Neural progenitor cell (in vitro differentiated cells): ENCODE measurements around the gene ATOH8. TPM values are rescaled to one million over a fixed set of nuclear protein-coding genes. Genes with fewer than 3 reads are reported as not detected.

ENCODE experiments used
- DNase-seq: peaks from one replicate; pipeline ENCODE4 v3.0.0-alpha.2; 2016; ENCODE audit warnings: low spot score
- H2AFZ ChIP-seq: fragments of 200-600 bp; sonication (generic); replicated peaks from 2 replicates; pipeline ENCODE4 v1.6.1; 2016; ENCODE audit warnings: antibody characterized with exemption
- H3F3A ChIP-seq: fragments of 200-600 bp; sonication (generic); 2 replicates; pipeline ENCODE4 v1.6.1; 2016; ENCODE audit warnings: antibody characterized with exemption, low read depth
- H3K27ac ChIP-seq: fragments of 200-600 bp; sonication (generic); 2 replicates; pipeline ENCODE4 v1.5.1; 2016; ENCODE audit warnings: mild to moderate bottlenecking
- H3K27me3 ChIP-seq: fragments of 200-600 bp; sonication (generic); 2 replicates; pipeline ENCODE4 v1.6.1; 2016; ENCODE audit warnings: mild to moderate bottlenecking, moderate library complexity
- H3K36me3 ChIP-seq: fragments of 200-600 bp; sonication (generic); 2 replicates; pipeline ENCODE4 v1.5.1; 2016
- H3K4me1 ChIP-seq: fragments of 200-600 bp; sonication (generic); 2 replicates; pipeline ENCODE4 v1.6.1; 2016; ENCODE audit warnings: mixed run types
- H3K4me2 ChIP-seq: fragments of 200-600 bp; sonication (generic); 2 replicates; pipeline ENCODE4 v1.6.1; 2016
- H3K4me3 ChIP-seq: fragments of 200-600 bp; sonication (generic); 2 replicates; pipeline ENCODE4 v1.5.1; 2016
- H3K79me2 ChIP-seq: fragments of 200-600 bp; sonication (generic); 2 replicates; pipeline ENCODE4 v1.6.1; 2016; ENCODE audit warnings: low read depth
- H3K9ac ChIP-seq: fragments of 200-600 bp; sonication (generic); 2 replicates; pipeline ENCODE4 v1.6.1; 2016
- H3K9me3 ChIP-seq: fragments of 200-600 bp; sonication (generic); 2 replicates; pipeline ENCODE4 v1.5.1; 2016; ENCODE audit warnings: low read depth
- H4K20me1 ChIP-seq: fragments of 200-600 bp; sonication (generic); 2 replicates; pipeline ENCODE4 v1.6.1; 2016; ENCODE audit warnings: low read depth
- H3K27ac Mint-ChIP-seq: 3 replicates; pipeline ENCODE4 v1.8.0; 2021; ENCODE audit warnings: mixed read lengths
- H3K27me3 Mint-ChIP-seq: 2 replicates; pipeline ENCODE4 v1.8.0; 2022; ENCODE audit warnings: low read depth, mild to moderate bottlenecking, inconsistent platforms, moderate library complexity, mixed read lengths; ENCODE audit not compliant: insufficient read depth
- H3K36me3 Mint-ChIP-seq: 3 replicates; pipeline ENCODE4 v1.8.0; 2021; ENCODE audit warnings: mixed read lengths
- H3K4me1 Mint-ChIP-seq: 3 replicates; pipeline ENCODE4 v1.8.0; 2021; ENCODE audit warnings: mixed read lengths
- H3K4me3 Mint-ChIP-seq: 3 replicates; pipeline ENCODE4 v1.8.0; 2021; ENCODE audit warnings: mild to moderate bottlenecking, moderate library complexity, mixed read lengths
- H3K9me3 Mint-ChIP-seq: 3 replicates; pipeline ENCODE4 v1.8.0; 2020; ENCODE audit warnings: mixed read lengths
- EZH2 ChIP-seq: fragments of 200-600 bp; sonication (generic); IDR thresholded peaks from 2 replicates; pipeline ENCODE4 v1.6.1; 2017; ENCODE audit warnings: antibody characterized with exemption, mild to moderate bottlenecking, moderate library complexity
- EZH2phosphoT487 ChIP-seq: fragments of 200-600 bp; sonication (generic); IDR thresholded peaks from 2 replicates; pipeline ENCODE4 v1.6.1; 2017; ENCODE audit warnings: antibody characterized with exemption
- total RNA-seq: library from RNA; depleted of rRNA; stranded (reverse); fragments of >200 nt; gene quantifications from 2 replicates; pipeline ENCODE4 v1.2.3, GENCODE V29; 2015; ENCODE audit warnings: low replicate concordance
- TF ChIP-seq, protein P1 (sequence below): fragments of 200-600 bp; sonication (generic); IDR thresholded peaks from 2 replicates; pipeline ENCODE4 v1.5.1; 2017; ENCODE audit warnings: antibody characterized with exemption, mild to moderate bottlenecking

Gene ATOH8
- total RNA-seq, 1 donor from 2014 or later, result not detected

DNA sequence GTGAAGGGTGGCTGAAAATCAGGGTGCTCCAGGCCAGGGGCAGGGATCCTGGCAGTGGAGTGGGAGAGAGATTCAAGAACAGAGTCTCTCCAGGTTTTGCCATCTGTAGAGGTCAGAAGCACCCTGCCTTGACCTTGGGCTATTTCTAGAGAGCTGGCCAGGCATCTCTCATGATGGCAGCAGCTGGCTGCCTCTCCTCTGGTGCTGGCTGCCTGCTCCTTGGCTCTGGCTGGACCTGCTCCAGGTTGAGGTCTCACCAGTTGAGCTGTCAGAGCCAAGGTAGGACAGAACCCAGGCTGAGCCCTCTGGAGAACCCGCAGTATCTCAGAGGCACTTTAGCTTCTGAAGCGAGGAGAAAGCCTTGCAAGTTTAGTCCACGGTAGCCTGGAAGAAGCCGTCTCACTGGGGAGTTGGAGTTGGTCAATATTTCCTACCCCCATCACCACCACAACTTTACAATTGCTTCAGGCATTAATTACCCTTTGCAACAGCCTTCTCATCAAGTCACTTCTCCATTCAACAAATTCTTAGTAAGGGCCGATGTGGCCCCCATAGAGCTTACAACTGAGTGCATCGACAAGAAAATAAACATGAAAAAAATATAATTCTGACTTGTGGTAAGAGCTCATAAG lies 34.1 kb upstream of the ATOH8 start:
- Mint-ChIP-seq H3K36me3 (no peaks in the 10 kb centered on the region), H3K4me3 (no peak overlapping the region), H3K9me3 (peaks cover 9% of the 10 kb centered on the region), H3K27me3 (peaks cover 11% of the 10 kb centered on the region), H3K27ac (no peak overlapping the region), H3K4me1 (peaks cover 24% of the 10 kb centered on the region)
- Histone ChIP-seq H3K9me3 (no peaks in the 10 kb centered on the region), H3K79me2 (no peaks in the 10 kb centered on the region), H3K27ac (no peak overlapping the region), H2AFZ (no peak overlapping the region), H3K4me2 (no peak overlapping the region), H3F3A (peaks cover 4% of the 10 kb centered on the region), H3K27me3 (peaks cover 5% of the 10 kb centered on the region), H3K4me1 (peaks cover 22% of the 10 kb centered on the region), H4K20me1 (no peaks in the 10 kb centered on the region), H3K36me3 (no peaks in the 10 kb centered on the region), H3K9ac (no peak overlapping the region), H3K4me3 (no peak overlapping the region)
- DNase-seq, result no peak
- TF ChIP-seq EZH2, result no peak
- TF ChIP-seq, protein P1, sequence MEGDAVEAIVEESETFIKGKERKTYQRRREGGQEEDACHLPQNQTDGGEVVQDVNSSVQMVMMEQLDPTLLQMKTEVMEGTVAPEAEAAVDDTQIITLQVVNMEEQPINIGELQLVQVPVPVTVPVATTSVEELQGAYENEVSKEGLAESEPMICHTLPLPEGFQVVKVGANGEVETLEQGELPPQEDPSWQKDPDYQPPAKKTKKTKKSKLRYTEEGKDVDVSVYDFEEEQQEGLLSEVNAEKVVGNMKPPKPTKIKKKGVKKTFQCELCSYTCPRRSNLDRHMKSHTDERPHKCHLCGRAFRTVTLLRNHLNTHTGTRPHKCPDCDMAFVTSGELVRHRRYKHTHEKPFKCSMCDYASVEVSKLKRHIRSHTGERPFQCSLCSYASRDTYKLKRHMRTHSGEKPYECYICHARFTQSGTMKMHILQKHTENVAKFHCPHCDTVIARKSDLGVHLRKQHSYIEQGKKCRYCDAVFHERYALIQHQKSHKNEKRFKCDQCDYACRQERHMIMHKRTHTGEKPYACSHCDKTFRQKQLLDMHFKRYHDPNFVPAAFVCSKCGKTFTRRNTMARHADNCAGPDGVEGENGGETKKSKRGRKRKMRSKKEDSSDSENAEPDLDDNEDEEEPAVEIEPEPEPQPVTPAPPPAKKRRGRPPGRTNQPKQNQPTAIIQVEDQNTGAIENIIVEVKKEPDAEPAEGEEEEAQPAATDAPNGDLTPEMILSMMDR, result no peak
- TF ChIP-seq EZH2phosphoT487, result no peak

DNA sequence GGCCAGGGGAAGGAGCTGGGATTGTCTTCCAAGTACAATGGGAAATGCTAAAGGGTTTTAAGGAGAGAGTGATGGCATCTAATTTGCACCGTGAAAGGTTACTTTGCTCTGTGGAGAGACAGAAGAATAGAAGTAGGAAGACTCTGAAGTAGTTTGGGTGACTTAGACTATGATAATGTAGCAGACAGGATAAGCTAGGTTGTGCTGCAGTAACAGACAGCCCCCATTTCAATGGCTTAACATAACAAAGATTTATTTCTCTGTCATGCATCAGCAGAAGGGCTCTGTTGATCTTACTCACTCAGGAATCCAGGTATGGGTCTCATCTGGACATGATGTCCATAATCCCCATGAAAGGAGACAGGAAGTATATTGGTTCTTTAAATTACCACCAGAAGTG lies 33.3 kb upstream of the ATOH8 start:
- peaks cover 13% of the 10 kb centered on the region for H3K27me3 ChIP-seq
- H3F3A ChIP-seq, result peaks cover 4% of the 10 kb centered on the region
- H4K20me1 ChIP-seq, result no peaks in the 10 kb centered on the region
- no peaks in the 10 kb centered on the region for H3K9me3 ChIP-seq
- H3K27ac Mint-ChIP-seq, result no peak overlapping the region
- peaks cover 12% of the 10 kb centered on the region for H3K27me3 Mint-ChIP-seq
- H3K27ac ChIP-seq, result no peak overlapping the region
- H3K36me3 Mint-ChIP-seq, result no peaks in the 10 kb centered on the region
- H3K4me2 ChIP-seq, result no peak overlapping the region
- no peak overlapping the region for H3K4me3 ChIP-seq
- H3K9me3 Mint-ChIP-seq, result peaks cover 9% of the 10 kb centered on the region
- no peaks in the 10 kb centered on the region for H3K36me3 ChIP-seq
- H3K4me1 ChIP-seq, result peaks cover 22% of the 10 kb centered on the region
- H3K9ac ChIP-seq, result no peak overlapping the region
- no peaks in the 10 kb centered on the region for H3K79me2 ChIP-seq
- no peak for DNase-seq
- no peak overlapping the region for H3K4me3 Mint-ChIP-seq
- peaks cover 27% of the 10 kb centered on the region for H3K4me1 Mint-ChIP-seq
- no peak overlapping the region for H2AFZ ChIP-seq
- TF ChIP-seq EZH2phosphoT487, result no peak
- no peak for TF ChIP-seq EZH2
- TF ChIP-seq, protein P1, result no peak

DNA sequence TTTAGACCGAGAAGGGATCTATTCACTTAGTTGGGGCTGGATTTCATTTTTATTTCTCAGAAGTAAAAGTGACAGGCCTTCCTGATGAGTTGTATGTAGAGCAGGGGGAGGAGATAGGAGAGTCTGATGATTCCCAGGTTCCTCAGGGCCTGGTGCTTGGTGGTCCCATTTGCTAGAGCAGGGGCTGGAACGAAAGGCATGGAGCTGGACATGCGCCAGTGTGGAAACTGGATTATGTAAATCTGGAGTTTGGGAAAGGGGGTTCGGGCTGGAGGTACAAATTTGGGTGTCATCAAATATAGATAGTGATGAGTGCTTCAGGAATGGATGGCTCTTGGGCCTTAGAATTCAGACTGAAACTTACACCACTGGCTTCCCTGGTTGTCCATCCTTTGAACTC lies 32.1 kb upstream of the ATOH8 start:
- peaks cover 9% of the 10 kb centered on the region for H3K9me3 Mint-ChIP-seq

More for the DNA sequence above, 32.1 kb upstream of the ATOH8 start:
- H3K27me3 Mint-ChIP-seq, result peaks cover 10% of the 10 kb centered on the region
- Histone ChIP-seq H3K9ac (no peak overlapping the region), H3F3A (peaks cover 4% of the 10 kb centered on the region), H3K4me3 (no peak overlapping the region), H4K20me1 (no peaks in the 10 kb centered on the region), H3K27ac (no peak overlapping the region), H3K79me2 (no peaks in the 10 kb centered on the region), H3K4me1 (peaks cover 13% of the 10 kb centered on the region), H2AFZ (no peak overlapping the region), H3K4me2 (no peak overlapping the region), H3K27me3 (peaks cover 19% of the 10 kb centered on the region), H3K36me3 (no peaks in the 10 kb centered on the region), H3K9me3 (no peaks in the 10 kb centered on the region)
- H3K36me3 Mint-ChIP-seq, result no peaks in the 10 kb centered on the region
- H3K4me1 Mint-ChIP-seq, result peaks cover 18% of the 10 kb centered on the region
- no peak for TF ChIP-seq EZH2
- TF ChIP-seq, protein P1, result no peak
- no peak for DNase-seq
- H3K4me3 Mint-ChIP-seq, result no peak overlapping the region
- H3K27ac Mint-ChIP-seq, result no peak overlapping the region
